HepG2 (cell line): ENCODE data around the gene SLC50A1. TPM values are rescaled to one million over a fixed set of nuclear protein-coding genes. Genes with fewer than 3 reads are reported as not detected.

Experiments
- ARHGAP35 ChIP-seq: sonication (generic); formaldehyde crosslinking; IDR thresholded peaks from 2 replicates; pipeline ENCODE4 v1.9.0; 2022; ENCODE audit warnings: mild to moderate bottlenecking, inconsistent platforms, moderate library complexity, missing genetic modification reagents, borderline replicate concordance
- GZF1 ChIP-seq: sonication (generic); formaldehyde crosslinking; IDR thresholded peaks from 2 replicates; pipeline ENCODE4 v1.5.1; 2020; ENCODE audit warnings: mild to moderate bottlenecking, missing genetic modification reagents
- HES4 ChIP-seq: sonication (generic); formaldehyde crosslinking; IDR thresholded peaks from 2 replicates; pipeline ENCODE4 v1.9.0; 2021; ENCODE audit warnings: mild to moderate bottlenecking, missing genetic modification reagents, borderline replicate concordance
- KLF6 ChIP-seq: IDR thresholded peaks from 2 replicates; pipeline ENCODE4 v1.8.0; 2016; ENCODE audit warnings: missing biosample characterization, missing genetic modification reagents
- MXD1 ChIP-seq: sonication (generic); formaldehyde crosslinking; IDR thresholded peaks from 2 replicates; pipeline ENCODE4 v1.4.0; 2020; ENCODE audit warnings: mild to moderate bottlenecking, missing genetic modification reagents
- SOX13 ChIP-seq, 3 experiments: fragments of 450-650 bp in 1 of 3; sonication (generic) in 1 of 3; formaldehyde crosslinking in 1 of 3; IDR thresholded peaks in 2 of 3; conservative IDR thresholded peaks in 1 of 3; 2 replicates each; pipeline versions ENCODE4 v1.5.0 to v1.6.1; 2016 to 2020; ENCODE audit warnings: antibody characterized with exemption in 1 of 3, mild to moderate bottlenecking in 1 of 3, missing compliant biosample characterization in 1 of 3, missing genetic modification reagents in 1 of 3, moderate library complexity in 1 of 3
- SYNCRIP ChIP-seq: fragments of 200-400 bp; formaldehyde crosslinking; IDR thresholded peaks from 2 replicates; pipeline ENCODE4 v1.6.1; 2018; ENCODE audit warnings: mild to moderate bottlenecking, low read depth, low read length; ENCODE audit not compliant: insufficient read depth
- ZNF180 ChIP-seq: sonication (generic); formaldehyde crosslinking; IDR thresholded peaks from 2 replicates; pipeline ENCODE4 v1.4.0; 2020; ENCODE audit warnings: low read depth, missing genetic modification reagents, borderline replicate concordance
- ZNF362 ChIP-seq: sonication (generic); formaldehyde crosslinking; IDR thresholded peaks from 2 replicates; pipeline ENCODE4 v1.4.0; 2020; ENCODE audit warnings: missing genetic modification reagents, mild to moderate bottlenecking, borderline replicate concordance
- ZNF567 ChIP-seq: sonication (generic); formaldehyde crosslinking; IDR thresholded peaks from 2 replicates; pipeline ENCODE4 v1.8.1; 2023; ENCODE audit warnings: mild to moderate bottlenecking, missing genetic modification reagents, borderline replicate concordance
- ZNF619 ChIP-seq: sonication (generic); formaldehyde crosslinking; IDR thresholded peaks from 2 replicates; pipeline ENCODE4 v1.4.0; 2020; ENCODE audit warnings: mild to moderate bottlenecking, missing genetic modification reagents
- polyA plus RNA-seq, 8 experiments: library from polyadenylated mRNA; depleted of rRNA in 3 of 8; stranded (reverse) in 7 of 8; unstranded in 1 of 8; fragments of >200 nt; fragmentation: Illumina TruSeq in 4 of 8; extraction: Trizol in 4 of 8; gene quantifications; 2 replicates each; pipeline versions ENCODE4 v1.2.1 to v1.2.3, GENCODE V29; 2011 to 2016; ENCODE audit warnings: low read depth in 4 of 8, missing spikeins in 1 of 8, mixed read lengths in 1 of 8; ENCODE audit not compliant: insufficient read depth in 1 of 8
- total RNA-seq, 5 experiments: library from RNA; depleted of rRNA; stranded (reverse); fragments of >200 nt; fragmentation: Illumina TruSeq; extraction: Trizol; gene quantifications; 2 replicates each; pipeline ENCODE4 v1.2.3, GENCODE V29; 2016; ENCODE audit warnings: low read depth in 1 of 5
- TF ChIP-seq, protein P1 (sequence below): sonication (generic); formaldehyde crosslinking; IDR thresholded peaks from 2 replicates; pipeline ENCODE4 v1.4.0; 2020; ENCODE audit warnings: missing genetic modification reagents
- TF ChIP-seq, protein P2 (sequence below): sonication (generic); formaldehyde crosslinking; IDR thresholded peaks from 2 replicates; pipeline ENCODE4 v1.4.0; 2020; ENCODE audit warnings: mild to moderate bottlenecking, missing genetic modification reagents
- TF ChIP-seq, protein P3 (sequence below): sonication (generic); formaldehyde crosslinking; IDR thresholded peaks from 2 replicates; pipeline ENCODE4 v1.4.0; 2020; ENCODE audit warnings: mild to moderate bottlenecking, missing genetic modification reagents

The SLC50A1 gene
- total and polyA plus RNA-seq, 2 of the 13 experiments (the other 11 are each of a cell fraction or from before 2014, with no cell fraction given): 22.5 to 46.8 TPM

GRCh38 chr1:155128755-155129473, 6.7 kb upstream of the SLC50A1 start (continued):
- TF ChIP-seq, protein P1, sequence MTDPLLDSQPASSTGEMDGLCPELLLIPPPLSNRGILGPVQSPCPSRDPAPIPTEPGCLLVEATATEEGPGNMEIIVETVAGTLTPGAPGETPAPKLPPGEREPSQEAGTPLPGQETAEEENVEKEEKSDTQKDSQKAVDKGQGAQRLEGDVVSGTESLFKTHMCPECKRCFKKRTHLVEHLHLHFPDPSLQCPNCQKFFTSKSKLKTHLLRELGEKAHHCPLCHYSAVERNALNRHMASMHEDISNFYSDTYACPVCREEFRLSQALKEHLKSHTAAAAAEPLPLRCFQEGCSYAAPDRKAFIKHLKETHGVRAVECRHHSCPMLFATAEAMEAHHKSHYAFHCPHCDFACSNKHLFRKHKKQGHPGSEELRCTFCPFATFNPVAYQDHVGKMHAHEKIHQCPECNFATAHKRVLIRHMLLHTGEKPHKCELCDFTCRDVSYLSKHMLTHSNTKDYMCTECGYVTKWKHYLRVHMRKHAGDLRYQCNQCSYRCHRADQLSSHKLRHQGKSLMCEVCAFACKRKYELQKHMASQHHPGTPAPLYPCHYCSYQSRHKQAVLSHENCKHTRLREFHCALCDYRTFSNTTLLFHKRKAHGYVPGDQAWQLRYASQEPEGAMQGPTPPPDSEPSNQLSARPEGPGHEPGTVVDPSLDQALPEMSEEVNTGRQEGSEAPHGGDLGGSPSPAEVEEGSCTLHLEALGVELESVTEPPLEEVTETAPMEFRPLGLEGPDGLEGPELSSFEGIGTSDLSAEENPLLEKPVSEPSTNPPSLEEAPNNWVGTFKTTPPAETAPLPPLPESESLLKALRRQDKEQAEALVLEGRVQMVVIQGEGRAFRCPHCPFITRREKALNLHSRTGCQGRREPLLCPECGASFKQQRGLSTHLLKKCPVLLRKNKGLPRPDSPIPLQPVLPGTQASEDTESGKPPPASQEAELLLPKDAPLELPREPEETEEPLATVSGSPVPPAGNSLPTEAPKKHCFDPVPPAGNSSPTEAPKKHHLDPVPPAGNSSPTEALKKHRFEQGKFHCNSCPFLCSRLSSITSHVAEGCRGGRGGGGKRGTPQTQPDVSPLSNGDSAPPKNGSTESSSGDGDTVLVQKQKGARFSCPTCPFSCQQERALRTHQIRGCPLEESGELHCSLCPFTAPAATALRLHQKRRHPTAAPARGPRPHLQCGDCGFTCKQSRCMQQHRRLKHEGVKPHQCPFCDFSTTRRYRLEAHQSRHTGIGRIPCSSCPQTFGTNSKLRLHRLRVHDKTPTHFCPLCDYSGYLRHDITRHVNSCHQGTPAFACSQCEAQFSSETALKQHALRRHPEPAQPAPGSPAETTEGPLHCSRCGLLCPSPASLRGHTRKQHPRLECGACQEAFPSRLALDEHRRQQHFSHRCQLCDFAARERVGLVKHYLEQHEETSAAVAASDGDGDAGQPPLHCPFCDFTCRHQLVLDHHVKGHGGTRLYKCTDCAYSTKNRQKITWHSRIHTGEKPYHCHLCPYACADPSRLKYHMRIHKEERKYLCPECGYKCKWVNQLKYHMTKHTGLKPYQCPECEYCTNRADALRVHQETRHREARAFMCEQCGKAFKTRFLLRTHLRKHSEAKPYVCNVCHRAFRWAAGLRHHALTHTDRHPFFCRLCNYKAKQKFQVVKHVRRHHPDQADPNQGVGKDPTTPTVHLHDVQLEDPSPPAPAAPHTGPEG (CRISPR knock-in tag): no peak
- TF ChIP-seq, protein P2, sequence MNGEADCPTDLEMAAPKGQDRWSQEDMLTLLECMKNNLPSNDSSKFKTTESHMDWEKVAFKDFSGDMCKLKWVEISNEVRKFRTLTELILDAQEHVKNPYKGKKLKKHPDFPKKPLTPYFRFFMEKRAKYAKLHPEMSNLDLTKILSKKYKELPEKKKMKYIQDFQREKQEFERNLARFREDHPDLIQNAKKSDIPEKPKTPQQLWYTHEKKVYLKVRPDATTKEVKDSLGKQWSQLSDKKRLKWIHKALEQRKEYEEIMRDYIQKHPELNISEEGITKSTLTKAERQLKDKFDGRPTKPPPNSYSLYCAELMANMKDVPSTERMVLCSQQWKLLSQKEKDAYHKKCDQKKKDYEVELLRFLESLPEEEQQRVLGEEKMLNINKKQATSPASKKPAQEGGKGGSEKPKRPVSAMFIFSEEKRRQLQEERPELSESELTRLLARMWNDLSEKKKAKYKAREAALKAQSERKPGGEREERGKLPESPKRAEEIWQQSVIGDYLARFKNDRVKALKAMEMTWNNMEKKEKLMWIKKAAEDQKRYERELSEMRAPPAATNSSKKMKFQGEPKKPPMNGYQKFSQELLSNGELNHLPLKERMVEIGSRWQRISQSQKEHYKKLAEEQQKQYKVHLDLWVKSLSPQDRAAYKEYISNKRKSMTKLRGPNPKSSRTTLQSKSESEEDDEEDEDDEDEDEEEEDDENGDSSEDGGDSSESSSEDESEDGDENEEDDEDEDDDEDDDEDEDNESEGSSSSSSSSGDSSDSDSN: peak; percentile 71; the same call in 1 of the 2 replicates
- TF ChIP-seq SOX13 (IDR thresholded peaks at IDR 0.05): no peak
- peak in 1 of 2 experiments; percentile 74; a peak in 2 of 4 replicates for TF ChIP-seq SOX13 (CRISPR knock-in tag; conservative IDR thresholded peaks at IDR 0.05 in 1 of 2, IDR thresholded peaks at IDR 0.05 in 1 of 2)
- TF ChIP-seq, protein P3, sequence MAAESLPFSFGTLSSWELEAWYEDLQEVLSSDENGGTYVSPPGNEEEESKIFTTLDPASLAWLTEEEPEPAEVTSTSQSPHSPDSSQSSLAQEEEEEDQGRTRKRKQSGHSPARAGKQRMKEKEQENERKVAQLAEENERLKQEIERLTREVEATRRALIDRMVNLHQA (CRISPR knock-in tag): no peak; the same call in 1 of the 2 replicates
- no peak for TF ChIP-seq KLF6 (CRISPR knock-in tag)
- peak; percentile 76; the same call in 1 of the 2 replicates for TF ChIP-seq HES4
- TF ChIP-seq MXD1: no peak
- no peak for TF ChIP-seq ARHGAP35
- TF ChIP-seq GZF1 (CRISPR knock-in tag): peak; percentile 56
- TF ChIP-seq ZNF619 (CRISPR knock-in tag): 0 out of 2 replicates have a peak, but pooled peaks have one; percentile 34
- no peak for TF ChIP-seq SYNCRIP
- no peak for TF ChIP-seq ZNF180 (CRISPR knock-in tag)
- peak; percentile 61; the same call in 1 of the 2 replicates for TF ChIP-seq ZNF362 (CRISPR knock-in tag)
- TF ChIP-seq ZNF567 (CRISPR knock-in tag): peak; percentile 78; the same call in 1 of the 2 replicates
